Caco-2 (cell line): ENCODE data around the gene TENM4. TPM values are rescaled to one million over a fixed set of nuclear protein-coding genes. Genes with fewer than 3 reads are reported as not detected.

Source experiments
- BruUV-seq: library from RNA; stranded (reverse); fragments of 400-500 nt; replicated peaks from 2 replicates; lab custom pipeline; 2021; lab: Mats Ljungman, UMichigan
- CTCF ChIA-PET: fragments of 300-600 bp; sonication (Branson Sonifier 250); formaldehyde crosslinking; loops from one replicate; lab custom pipeline; 2022; ENCODE audit warnings: antibody characterized with exemption; lab: Charles Lee
- POLR2A ChIA-PET: fragments of 300-600 bp; sonication (Branson Sonifier 250); formaldehyde crosslinking; loops from one replicate; lab custom pipeline; 2022; ENCODE audit warnings: antibody characterized with exemption; lab: Charles Lee
- DNase-seq, 2 experiments: peaks; one replicate each; pipeline versions ENCODE4 v3.0.0 to v3.0.0-alpha.2; 2020 to 2022
- H3K27me3 ChIP-seq: replicated peaks from 2 replicates; pipeline ENCODE4 v1.6.0; 2011; ENCODE audit warnings: low read length; ENCODE audit not compliant: control insufficient read depth, insufficient read depth
- H3K36me3 ChIP-seq: 2 replicates; pipeline ENCODE4 v1.5.1; 2011; ENCODE audit warnings: low read length; ENCODE audit not compliant: control insufficient read depth, insufficient read depth
- H3K4me1 ChIP-seq: fragments of 250-450 bp; sonication (Bioruptor Pico); 2 replicates; pipeline ENCODE4 v1.5.1; 2020; ENCODE audit warnings: mild to moderate bottlenecking
- H3K4me3 ChIP-seq: 2 replicates; pipeline ENCODE4 v1.5.1; 2011; ENCODE audit warnings: low read depth, mild to moderate bottlenecking, control low read depth, low read length
- H3K9me3 ChIP-seq: fragments of 250-450 bp; sonication (Bioruptor Pico); 2 replicates; pipeline ENCODE4 v1.5.1; 2020; ENCODE audit warnings: mild to moderate bottlenecking, moderate library complexity
- H3K27ac Mint-ChIP-seq: one replicate; pipeline ENCODE4 v1.8.0; 2022; ENCODE audit warnings: mixed read lengths; ENCODE audit not compliant: unreplicated experiment
- H3K27me3 Mint-ChIP-seq: one replicate; pipeline ENCODE4 v1.8.0; 2022; ENCODE audit warnings: mixed read lengths; ENCODE audit not compliant: insufficient read depth, unreplicated experiment
- H3K36me3 Mint-ChIP-seq: one replicate; pipeline ENCODE4 v1.8.0; 2022; ENCODE audit warnings: mild to moderate bottlenecking, mixed read lengths; ENCODE audit not compliant: insufficient read depth, unreplicated experiment
- H3K4me1 Mint-ChIP-seq: one replicate; pipeline ENCODE4 v1.8.0; 2022; ENCODE audit warnings: low read depth, mixed read lengths; ENCODE audit not compliant: unreplicated experiment
- H3K4me3 Mint-ChIP-seq: one replicate; pipeline ENCODE4 v1.8.0; 2022; ENCODE audit warnings: mild to moderate bottlenecking, moderate library complexity, mixed read lengths; ENCODE audit not compliant: unreplicated experiment
- H3K9me3 Mint-ChIP-seq: one replicate; pipeline ENCODE4 v1.8.0; 2022; ENCODE audit warnings: mixed read lengths; ENCODE audit not compliant: unreplicated experiment
- intact Hi-C: fragments of 100-400 bp; cut with micrococcal nuclease; formaldehyde crosslinking; loops from one replicate; pipeline ENCODE4 v1.10.0; 2022; ENCODE audit not compliant: unreplicated experiment
- total RNA-seq: library from RNA; stranded (reverse); gene quantifications from 2 replicates; pipeline ENCODE4 v1.2.3, GENCODE V29; 2022
- TF ChIP-seq, protein P1 (sequence below), 2 experiments: fragments of 200-600 bp in 1 of 2; IDR thresholded peaks; 1 replicate in 1 of 2; 2 replicates in 1 of 2; pipeline versions ENCODE4 v1.5.1 to v1.8.0; 2011 to 2022; ENCODE audit warnings: antibody characterized with exemption in 1 of 2, control low read depth in 1 of 2, inconsistent platforms in 1 of 2, low read depth in 1 of 2, low read length in 1 of 2, mild to moderate bottlenecking in 1 of 2, moderate library complexity in 1 of 2; ENCODE audit not compliant: insufficient read depth in 1 of 2, severe bottlenecking in 1 of 2, unreplicated experiment in 1 of 2

Gene TENM4
- total RNA-seq, 1 experiment from 2014 or later, result 1.1 TPM

DNA sequence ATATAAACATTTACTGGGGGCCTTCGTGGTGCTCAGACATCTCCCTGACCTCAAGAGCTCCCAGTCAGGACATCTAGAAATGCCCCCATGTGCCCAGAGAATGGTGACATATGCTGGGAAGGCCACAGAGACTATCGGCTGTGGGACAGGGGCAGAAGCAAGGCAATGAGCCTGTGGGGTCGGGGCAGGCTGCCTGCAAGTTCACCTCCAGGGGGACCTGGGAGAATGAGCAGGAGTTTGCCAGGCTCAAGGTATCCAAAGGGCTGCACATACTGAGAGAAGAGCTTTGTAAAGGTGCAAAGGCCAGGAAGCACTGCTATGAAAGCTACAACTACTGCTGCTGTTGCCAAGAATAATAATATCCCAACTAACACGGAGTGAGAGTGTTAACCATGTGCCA, 233.9 kb downstream of the TENM4 start:
- Histone ChIP-seq H3K36me3 (no peaks in the 10 kb centered on the region), H3K4me1 (no peaks in the 10 kb centered on the region), H3K27me3 (no peaks in the 10 kb centered on the region; the same call in 1 of the 2 replicates), H3K4me3 (no peak overlapping the region), H3K9me3 (no peaks in the 10 kb centered on the region)
- ChIA-PET CTCF (no interaction called here), POLR2A (no interaction called here)
- intact Hi-C loops, result no loop called here
- H3K9me3 Mint-ChIP-seq, result no peaks in the 10 kb centered on the region
- TF ChIP-seq, protein P1, sequence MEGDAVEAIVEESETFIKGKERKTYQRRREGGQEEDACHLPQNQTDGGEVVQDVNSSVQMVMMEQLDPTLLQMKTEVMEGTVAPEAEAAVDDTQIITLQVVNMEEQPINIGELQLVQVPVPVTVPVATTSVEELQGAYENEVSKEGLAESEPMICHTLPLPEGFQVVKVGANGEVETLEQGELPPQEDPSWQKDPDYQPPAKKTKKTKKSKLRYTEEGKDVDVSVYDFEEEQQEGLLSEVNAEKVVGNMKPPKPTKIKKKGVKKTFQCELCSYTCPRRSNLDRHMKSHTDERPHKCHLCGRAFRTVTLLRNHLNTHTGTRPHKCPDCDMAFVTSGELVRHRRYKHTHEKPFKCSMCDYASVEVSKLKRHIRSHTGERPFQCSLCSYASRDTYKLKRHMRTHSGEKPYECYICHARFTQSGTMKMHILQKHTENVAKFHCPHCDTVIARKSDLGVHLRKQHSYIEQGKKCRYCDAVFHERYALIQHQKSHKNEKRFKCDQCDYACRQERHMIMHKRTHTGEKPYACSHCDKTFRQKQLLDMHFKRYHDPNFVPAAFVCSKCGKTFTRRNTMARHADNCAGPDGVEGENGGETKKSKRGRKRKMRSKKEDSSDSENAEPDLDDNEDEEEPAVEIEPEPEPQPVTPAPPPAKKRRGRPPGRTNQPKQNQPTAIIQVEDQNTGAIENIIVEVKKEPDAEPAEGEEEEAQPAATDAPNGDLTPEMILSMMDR (IDR thresholded peaks at IDR 0.05; ENCODE audit: insufficient read depth in 1 of 2, low read depth in 1 of 2, low read length in 1 of 2, severe bottlenecking in 1 of 2, unreplicated experiment in 1 of 2), result peak in 1 of 2 experiments; percentile 22
- peaks cover 11% of the 10 kb centered on the region for H3K27me3 Mint-ChIP-seq
- H3K4me1 Mint-ChIP-seq, result no peaks in the 10 kb centered on the region
- no peak overlapping the region for H3K4me3 Mint-ChIP-seq
- no TSS peak for BruUV-seq
- H3K36me3 Mint-ChIP-seq, result no peaks in the 10 kb centered on the region
- H3K27ac Mint-ChIP-seq, result no peak overlapping the region
- DNase-seq, result peak in 1 of 2 experiments; percentile 27

- Mint-ChIP-seq H3K4me1 (no peaks in the 10 kb centered on the region), H3K9me3 (no peaks in the 10 kb centered on the region), H3K4me3 (no peak overlapping the region), H3K36me3 (no peaks in the 10 kb centered on the region), H3K27ac (no peak overlapping the region), H3K27me3 (peaks cover 11% of the 10 kb centered on the region)
- TF ChIP-seq, protein P1 (IDR thresholded peaks at IDR 0.05; ENCODE audit: insufficient read depth in 1 of 2, low read depth in 1 of 2, low read length in 1 of 2, severe bottlenecking in 1 of 2, unreplicated experiment in 1 of 2), result no peak
- DNase-seq, result no peak
- H3K36me3 ChIP-seq, result no peaks in the 10 kb centered on the region
- BruUV-seq, result no TSS peak
- no peaks in the 10 kb centered on the region; the same call in 1 of the 2 replicates for H3K27me3 ChIP-seq
- no peaks in the 10 kb centered on the region for H3K9me3 ChIP-seq
- ChIA-PET CTCF (no interaction called here), POLR2A (no interaction called here)
- H3K4me3 ChIP-seq, result no peak overlapping the region
- H3K4me1 ChIP-seq, result no peaks in the 10 kb centered on the region
- intact Hi-C loops, result no loop called here
Observed at GRCh38 chr11:79205786-79206185, 235.0 kb downstream of the TENM4 start.

DNA sequence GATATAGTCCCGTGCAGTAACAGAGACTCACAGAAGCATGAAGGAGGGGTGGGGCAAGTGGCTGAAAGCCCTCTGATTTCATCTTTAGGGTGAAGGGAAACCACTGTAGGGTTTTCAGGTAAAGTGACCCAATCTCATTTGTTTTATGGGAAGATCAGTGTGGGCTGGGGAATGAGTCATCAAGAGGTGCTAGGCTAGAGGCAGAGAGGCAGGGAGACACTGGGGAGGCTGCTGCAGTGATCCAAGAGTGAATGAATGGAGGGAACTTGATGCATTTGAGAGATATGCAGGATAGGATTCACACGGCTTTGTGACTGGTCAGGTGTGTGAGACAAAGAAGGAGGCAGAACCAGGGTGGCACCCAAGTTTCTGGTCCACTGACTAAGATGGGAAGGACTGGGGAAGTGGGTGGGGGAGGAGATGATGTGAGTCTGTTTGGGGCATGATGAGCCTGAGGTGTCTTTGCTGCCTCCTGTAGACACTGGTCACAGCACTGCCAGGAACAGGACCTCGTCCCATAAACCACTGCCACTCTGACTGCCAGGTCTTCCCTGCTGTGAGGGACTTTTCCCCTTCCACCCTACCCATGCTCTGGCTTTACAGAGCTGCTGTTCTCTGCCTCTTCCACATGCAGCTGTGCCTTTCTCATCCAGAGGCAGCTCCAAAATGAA, 239.0 kb downstream of the TENM4 start:
- H3K9me3 Mint-ChIP-seq, result no peaks in the 10 kb centered on the region
- peaks cover 7% of the 10 kb centered on the region for H3K27me3 Mint-ChIP-seq
- Histone ChIP-seq H3K27me3 (no peaks in the 10 kb centered on the region), H3K4me3 (no peak overlapping the region), H3K4me1 (no peaks in the 10 kb centered on the region), H3K36me3 (no peaks in the 10 kb centered on the region), H3K9me3 (no peaks in the 10 kb centered on the region)
- H3K4me1 Mint-ChIP-seq, result no peaks in the 10 kb centered on the region
- intact Hi-C loops, result no loop called here
- ChIA-PET CTCF (no interaction called here), POLR2A (no interaction called here)
- no peaks in the 10 kb centered on the region for H3K36me3 Mint-ChIP-seq
- no peak overlapping the region for H3K4me3 Mint-ChIP-seq
- no peak for DNase-seq
- TF ChIP-seq, protein P1 (IDR thresholded peaks at IDR 0.05; ENCODE audit: insufficient read depth in 1 of 2, low read depth in 1 of 2, low read length in 1 of 2, severe bottlenecking in 1 of 2, unreplicated experiment in 1 of 2), result no peak
- H3K27ac Mint-ChIP-seq, result no peak overlapping the region
- no TSS peak for BruUV-seq
